Ovary (tissue), 3 donors: ENCODE results near the gene SLC35D2.

Source experiments
- CTCF ChIP-seq, 3 donors: fragments of 450-650 bp in 2 of 3; fragments of 200-600 bp in 1 of 3; IDR thresholded peaks; one replicate each; pipeline versions ENCODE4 v1.5.1 to v1.8.0; 2016 to 2022; ENCODE audit warnings: antibody characterized with exemption in 3 of 3, mild to moderate bottlenecking in 1 of 3
- POLR2A ChIP-seq: fragments of 450-650 bp; IDR thresholded peaks from one replicate; pipeline ENCODE4 v1.6.1; 2017; ENCODE audit warnings: antibody characterized with exemption, mild to moderate bottlenecking, moderate library complexity
- donor health status: DM: no; HTN: no; CAD: no.

- TF ChIP-seq CTCF (IDR thresholded peaks at IDR 0.05) (no peak), POLR2A (no peak)
These were observed 42.1 kb upstream of the SLC35D2 start for GRCh38 chr9:96425500-96426169.
